Measurements from ENCODE around the gene WASL. TPM values are rescaled to one million over a fixed set of nuclear protein-coding genes. Genes with fewer than 3 reads are reported as not detected.
A peak's percentile ranks its signal among the peaks of the same experiment; 100 is the strongest.
"Not testable (repeated sequence)": the region's sequence is repeated elsewhere in the genome, so short reads cannot be mapped to it uniquely, and the experiment has no call there.

WASL gene
- total RNA-seq, 4 donors from 2014 or later, result 32.6 to 40.0 (median 37.3) TPM

- 57 to 66% methylated on average over 3 of the region's 3 CpGs for WGBS, 2 donors
- Histone ChIP-seq H3K27me3 (no peaks in the 10 kb centered on the region), H3K36me3 (no peaks in the 10 kb centered on the region), H3K4me1 (no peaks in the 10 kb centered on the region), H3K9me3 (no peaks in the 10 kb centered on the region), H3K27ac (no peak overlapping the region), H3K4me3 (no peak overlapping the region)
- TF ChIP-seq EP300 (IDR thresholded peaks at IDR 0.05) (no peak), CTCF (IDR thresholded peaks at IDR 0.05) (no peak), POLR2A (IDR thresholded peaks at IDR 0.05) (no peak)
- no peak for DNase-seq (ENCODE audit: low spot score in 2 of 2)
Measured at GRCh38 chr7:123637203-123637602, 111.6 kb downstream of the WASL start.

GRCh38 chr7:123635551-123636359 lies 113.0 kb downstream of the WASL start:
- TF ChIP-seq CTCF (IDR thresholded peaks at IDR 0.05), result peak in 3 of 5 experiments; percentile 12 to 34 (median 33)
- TF ChIP-seq EP300 (IDR thresholded peaks at IDR 0.05), result no peak
- TF ChIP-seq POLR2A (IDR thresholded peaks at IDR 0.05), result no peak
- Histone ChIP-seq H3K27me3 (no peaks in the 10 kb centered on the region), H3K9me3 (no peaks in the 10 kb centered on the region), H3K36me3 (no peaks in the 10 kb centered on the region), H3K4me1 (no peaks in the 10 kb centered on the region), H3K4me3 (no peak overlapping the region), H3K27ac (no peak overlapping the region)
- DNase-seq (ENCODE audit: low spot score in 2 of 2), result no peak
- WGBS, 2 donors, result 49 to 55% methylated on average over 4 of the region's 4 CpGs

- H3K27ac ChIP-seq; H3K27me3 ChIP-seq; DNase-seq (ENCODE audit: low spot score in 2 of 2); H3K36me3 ChIP-seq; H3K9me3 ChIP-seq; H3K4me1 ChIP-seq; H3K4me3 ChIP-seq: not testable (repeated sequence)
- 82 to 86% methylated on average over 2 of the region's 2 CpGs for WGBS, 2 donors
Measured at GRCh38 chr7:123634011-123634573, 114.7 kb downstream of the WASL start.

- Histone ChIP-seq H3K4me1 (no peaks in the 10 kb centered on the region), H3K4me3 (no peak overlapping the region), H3K27ac (no peak overlapping the region), H3K9me3 (no peaks in the 10 kb centered on the region), H3K36me3 (no peaks in the 10 kb centered on the region), H3K27me3 (no peaks in the 10 kb centered on the region)
- no peak for TF ChIP-seq CTCF (IDR thresholded peaks at IDR 0.05)
- TF ChIP-seq POLR2A (IDR thresholded peaks at IDR 0.05), result no peak
- TF ChIP-seq EP300 (IDR thresholded peaks at IDR 0.05), result no peak
- no peak for DNase-seq (ENCODE audit: low spot score in 2 of 2)
- 54 to 57% methylated on average over 7 of the region's 7 CpGs for WGBS, 2 donors
Measured at GRCh38 chr7:123633553-123633952, 115.2 kb downstream of the WASL start.

- no peak for DNase-seq (ENCODE audit: low spot score in 2 of 2)
- no peak for TF ChIP-seq POLR2A (IDR thresholded peaks at IDR 0.05)
- TF ChIP-seq CTCF (IDR thresholded peaks at IDR 0.05), result no peak
- TF ChIP-seq EP300 (IDR thresholded peaks at IDR 0.05), result no peak
- no peaks in the 10 kb centered on the region for H3K36me3 ChIP-seq
- H3K4me3 ChIP-seq, result no peak overlapping the region
- H3K27ac ChIP-seq, result no peak overlapping the region
- H3K27me3 ChIP-seq, result no peaks in the 10 kb centered on the region
- no peaks in the 10 kb centered on the region for H3K4me1 ChIP-seq
- 65 to 82% methylated on average over 2 of the region's 2 CpGs for WGBS, 2 donors
- no peaks in the 10 kb centered on the region for H3K9me3 ChIP-seq
Measured at GRCh38 chr7:123632808-123633207, 116.0 kb downstream of the WASL start.

Small RNA genes lying within 50 kb of the gene (small RNA-seq; reads per million reads assigned to genes)
- not detected for gene RNU6-11P

Other genes starting within 250 kb of the WASL start
- gene IQUB, start 214.4 kb downstream of the WASL start, total RNA-seq, result 1 to 10 TPM; 1.8 to 5.4 (median 2.8) TPM
- gene NDUFA5, start 191.2 kb downstream of the WASL start, total RNA-seq, result 10 to 100 TPM; 22.5 to 56.6 (median 33.5) TPM
- gene ASB15, start 147.2 kb downstream of the WASL start, total RNA-seq, result not detected
- gene LMOD2, start 93.1 kb downstream of the WASL start, total RNA-seq, result not detected
- gene HYAL4, start 96.2 kb upstream of the WASL start, total RNA-seq, result not detected
- gene SPAM1, start 176.2 kb upstream of the WASL start, total RNA-seq, result not detected

All from tibial nerve (tissue), 4 donors.